ENCODE results near the gene CYB5A.

GRCh38 chr18:74264303-74265020 is 27.3 kb downstream of the CYB5A start:
- TF ChIP-seq EP300 (IDR thresholded peaks at IDR 0.05; ENCODE audit: borderline replicate concordance) (no peak), CREB1 (IDR thresholded peaks at IDR 0.05; ENCODE audit: low read depth) (no peak), FOXM1 (IDR thresholded peaks at IDR 0.05; ENCODE audit: borderline replicate concordance, low read depth) (no peak), TCF12 (IDR thresholded peaks at IDR 0.05; ENCODE audit: low read depth) (no peak), RAD21 (IDR thresholded peaks at IDR 0.05; ENCODE audit: low read depth) (no peak)

All from Ishikawa (cell line).